Neural cell (in vitro differentiated cells): Measurements from ENCODE around the gene TMEM240. TPM values are rescaled to one million over a fixed set of nuclear protein-coding genes. Genes with fewer than 3 reads are reported as not detected.
"Not testable (repeated sequence)": the region's sequence is repeated elsewhere in the genome, so short reads cannot be mapped to it uniquely, and the experiment has no call there.

Experiments
- H2AFZ ChIP-seq: fragments of 200-600, 300-800 bp; sonication (generic), shearing (Covaris generic); 2 replicates; pipeline ENCODE4 v1.6.0; 2014; ENCODE audit warnings: low read depth, mild to moderate bottlenecking, antibody characterized with exemption, low read length, moderate library complexity
- H3F3A ChIP-seq: fragments of 200-600 bp; shearing (Covaris generic); 2 replicates; pipeline ENCODE4 v1.6.1; 2016; ENCODE audit warnings: mild to moderate bottlenecking, moderate library complexity, mixed read lengths, antibody characterized with exemption, low read length; ENCODE audit not compliant: insufficient read depth, poor library complexity, severe bottlenecking
- H3K27ac ChIP-seq: fragments of 200-600, 300-800 bp; sonication (generic), shearing (Covaris generic); 2 replicates; pipeline ENCODE4 v1.5.1; 2014; ENCODE audit warnings: mild to moderate bottlenecking, low read length, moderate library complexity
- H3K27me3 ChIP-seq: fragments of 300-800, 200-600 bp; sonication (generic), shearing (Covaris generic); 2 replicates; pipeline ENCODE4 v1.6.0; 2014; ENCODE audit warnings: mild to moderate bottlenecking, low read depth, low read length, moderate library complexity; ENCODE audit not compliant: insufficient read depth
- H3K36me3 ChIP-seq: fragments of 300-800, 200-600 bp; sonication (generic), shearing (Covaris generic); 2 replicates; pipeline ENCODE4 v1.5.1; 2014; ENCODE audit warnings: mild to moderate bottlenecking, antibody characterized with exemption, low read length, moderate library complexity; ENCODE audit not compliant: insufficient read depth
- H3K4me2 ChIP-seq: fragments of 300-800, 200-600 bp; sonication (generic), shearing (Covaris generic); 2 replicates; pipeline ENCODE4 v1.6.0; 2014; ENCODE audit warnings: mild to moderate bottlenecking, low read length
- H3K4me3 ChIP-seq: fragments of 300-800, 200-600 bp; sonication (generic), shearing (Covaris generic); 2 replicates; pipeline ENCODE4 v1.5.1; 2014; ENCODE audit warnings: mild to moderate bottlenecking, low read length, moderate library complexity
- H3K79me2 ChIP-seq: fragments of 200-600 bp; shearing (Covaris generic); replicated peaks from 2 replicates; pipeline ENCODE4 v1.6.0; 2014; ENCODE audit warnings: mild to moderate bottlenecking, low read length, moderate library complexity; ENCODE audit not compliant: insufficient read depth
- H3K9ac ChIP-seq: fragments of 300-800, 200-600 bp; sonication (generic), shearing (Covaris generic); 2 replicates; pipeline ENCODE4 v1.6.1; 2016; ENCODE audit warnings: mild to moderate bottlenecking, low read length, mixed read lengths
- H3K9me2 ChIP-seq: fragments of 200-600 bp; shearing (Covaris generic); 2 replicates; pipeline ENCODE4 v1.6.1; 2016; ENCODE audit warnings: mild to moderate bottlenecking, low read length, mixed read lengths; ENCODE audit not compliant: insufficient read depth
- H3K9me3 ChIP-seq: fragments of 200-600, 300-800 bp; sonication (generic), shearing (Covaris generic); 2 replicates; pipeline ENCODE4 v1.6.1; 2016; ENCODE audit warnings: mild to moderate bottlenecking, mixed run types, low read length, moderate library complexity, mixed read lengths
- H4K20me1 ChIP-seq: fragments of 200-600 bp; shearing (Covaris generic); 2 replicates; pipeline ENCODE4 v1.6.1; 2016; ENCODE audit warnings: mild to moderate bottlenecking, mixed run types; ENCODE audit not compliant: insufficient read depth
- EP300 ChIP-seq: fragments of 450-650 bp; conservative IDR thresholded peaks from 2 replicates; pipeline ENCODE4 v1.6.1; 2014; ENCODE audit warnings: antibody characterized with exemption, mild to moderate bottlenecking, moderate library complexity; ENCODE audit not compliant: poor library complexity, severe bottlenecking
- EZH2 ChIP-seq: fragments of 200-600, 300-800 bp; shearing (Covaris generic), sonication (generic); IDR thresholded peaks from 2 replicates; pipeline ENCODE4 v1.6.1; 2014; ENCODE audit warnings: antibody characterized with exemption, low read length, borderline replicate concordance, mild to moderate bottlenecking; ENCODE audit not compliant: insufficient read depth, poor library complexity, severe bottlenecking
- MXI1 ChIP-seq: fragments of 450-650 bp; conservative IDR thresholded peaks from 2 replicates; pipeline ENCODE4 v1.6.1; 2014; ENCODE audit warnings: antibody characterized with exemption, mild to moderate bottlenecking; ENCODE audit not compliant: poor library complexity, severe bottlenecking
- POLR2AphosphoS5 ChIP-seq: IDR thresholded peaks from 2 replicates; pipeline ENCODE4 v1.6.1; 2012
- RAD21 ChIP-seq: fragments of 450-650 bp; conservative IDR thresholded peaks from 2 replicates; pipeline ENCODE4 v1.6.1; 2014; ENCODE audit warnings: antibody characterized with exemption, mild to moderate bottlenecking, moderate library complexity
- SMC3 ChIP-seq: fragments of 450-650 bp; conservative IDR thresholded peaks from 2 replicates; pipeline ENCODE4 v1.6.1; 2014; ENCODE audit warnings: antibody characterized with exemption, mild to moderate bottlenecking, moderate library complexity; ENCODE audit not compliant: poor library complexity
- TAF1 ChIP-seq: IDR thresholded peaks from 2 replicates; pipeline ENCODE4 v1.6.1; 2012; ENCODE audit warnings: low read depth
- polyA plus RNA-seq: library from polyadenylated mRNA; depleted of rRNA; stranded (reverse); fragments of >200 nt; gene quantifications from 2 replicates; pipeline ENCODE4 v1.2.3, GENCODE V29; 2014
- TF ChIP-seq, protein P1 (sequence below): fragments of 450-650 bp; IDR thresholded peaks from 2 replicates; pipeline ENCODE4 v1.5.1; 2014; ENCODE audit warnings: antibody characterized with exemption, mild to moderate bottlenecking, moderate library complexity; ENCODE audit not compliant: poor library complexity, severe bottlenecking
- TF ChIP-seq, protein P2 (sequence below): IDR thresholded peaks from 2 replicates; pipeline ENCODE4 v1.6.1; 2012; ENCODE audit warnings: borderline replicate concordance

TMEM240 gene
- polyA plus RNA-seq, 1 donor from 2014 or later, result 46.7 TPM

DNA sequence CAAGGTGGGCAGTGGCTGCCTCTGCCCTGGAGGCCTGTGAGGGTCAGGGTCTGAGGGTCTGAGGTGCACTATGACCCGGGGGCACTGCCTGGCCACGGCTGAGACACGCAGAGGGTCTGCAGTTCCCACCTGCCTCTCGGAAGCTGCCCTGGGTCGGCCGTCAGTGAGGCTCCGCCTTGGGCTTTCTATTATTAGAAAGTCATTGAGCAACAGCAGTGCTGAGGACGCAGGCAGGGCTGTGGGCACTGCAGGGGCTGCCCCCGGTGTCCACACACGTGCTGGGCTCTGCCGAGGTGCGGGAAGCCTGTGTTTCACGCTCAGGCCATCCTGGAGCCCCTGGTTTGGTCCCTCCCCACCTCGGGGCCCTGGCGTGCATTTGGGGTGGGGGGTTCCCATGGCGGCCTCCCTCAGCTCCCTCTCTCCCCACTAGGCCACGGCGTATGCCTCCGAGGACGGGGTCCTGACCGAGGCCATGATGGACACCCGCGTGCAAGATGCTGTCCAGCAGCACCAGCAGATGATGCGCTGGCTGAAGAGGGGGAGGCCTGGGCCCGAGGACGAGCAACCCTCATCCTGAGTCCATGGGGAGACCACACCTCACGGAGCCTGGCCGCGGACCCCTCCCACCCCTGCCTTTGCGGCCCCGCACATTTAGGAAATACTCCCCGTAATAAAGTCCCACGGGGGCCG, 31.5 kb downstream of the TMEM240 start:
- H3K36me3 ChIP-seq, H3K27me3 ChIP-seq, H2AFZ ChIP-seq, H3K4me3 ChIP-seq, H3F3A ChIP-seq, H4K20me1 ChIP-seq, H3K9me3 ChIP-seq, H3K9ac ChIP-seq, H3K79me2 ChIP-seq, H3K4me2 ChIP-seq, H3K9me2 ChIP-seq, H3K27ac ChIP-seq: not testable (repeated sequence)

DNA sequence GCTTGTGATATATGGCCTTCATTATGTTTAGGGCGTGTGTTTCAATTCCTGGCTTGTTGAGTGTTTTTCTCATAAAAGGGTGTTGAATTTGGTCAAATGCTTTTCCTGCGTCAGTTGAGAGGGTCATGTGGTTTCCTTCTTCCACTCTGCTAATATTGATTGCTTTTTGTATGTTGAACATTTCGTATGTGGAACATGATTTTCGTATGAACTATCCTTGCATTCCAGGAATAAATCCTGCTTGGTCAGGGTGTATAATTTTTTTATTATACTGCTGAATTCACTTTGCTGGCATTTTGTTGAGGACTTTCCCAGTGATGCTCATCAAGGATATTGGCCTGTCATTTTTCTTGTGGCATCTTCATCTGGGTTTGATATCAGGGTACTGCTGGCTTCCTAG, 33.1 kb downstream of the TMEM240 start:
- no peak overlapping the region for H3K27ac ChIP-seq
- TF ChIP-seq SMC3 (no peak), EP300 (no peak), MXI1 (no peak), RAD21 (no peak), EZH2 (no peak), POLR2AphosphoS5 (no peak), TAF1 (no peak)
- TF ChIP-seq, protein P1, sequence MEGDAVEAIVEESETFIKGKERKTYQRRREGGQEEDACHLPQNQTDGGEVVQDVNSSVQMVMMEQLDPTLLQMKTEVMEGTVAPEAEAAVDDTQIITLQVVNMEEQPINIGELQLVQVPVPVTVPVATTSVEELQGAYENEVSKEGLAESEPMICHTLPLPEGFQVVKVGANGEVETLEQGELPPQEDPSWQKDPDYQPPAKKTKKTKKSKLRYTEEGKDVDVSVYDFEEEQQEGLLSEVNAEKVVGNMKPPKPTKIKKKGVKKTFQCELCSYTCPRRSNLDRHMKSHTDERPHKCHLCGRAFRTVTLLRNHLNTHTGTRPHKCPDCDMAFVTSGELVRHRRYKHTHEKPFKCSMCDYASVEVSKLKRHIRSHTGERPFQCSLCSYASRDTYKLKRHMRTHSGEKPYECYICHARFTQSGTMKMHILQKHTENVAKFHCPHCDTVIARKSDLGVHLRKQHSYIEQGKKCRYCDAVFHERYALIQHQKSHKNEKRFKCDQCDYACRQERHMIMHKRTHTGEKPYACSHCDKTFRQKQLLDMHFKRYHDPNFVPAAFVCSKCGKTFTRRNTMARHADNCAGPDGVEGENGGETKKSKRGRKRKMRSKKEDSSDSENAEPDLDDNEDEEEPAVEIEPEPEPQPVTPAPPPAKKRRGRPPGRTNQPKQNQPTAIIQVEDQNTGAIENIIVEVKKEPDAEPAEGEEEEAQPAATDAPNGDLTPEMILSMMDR, result no peak
- TF ChIP-seq, protein P2, sequence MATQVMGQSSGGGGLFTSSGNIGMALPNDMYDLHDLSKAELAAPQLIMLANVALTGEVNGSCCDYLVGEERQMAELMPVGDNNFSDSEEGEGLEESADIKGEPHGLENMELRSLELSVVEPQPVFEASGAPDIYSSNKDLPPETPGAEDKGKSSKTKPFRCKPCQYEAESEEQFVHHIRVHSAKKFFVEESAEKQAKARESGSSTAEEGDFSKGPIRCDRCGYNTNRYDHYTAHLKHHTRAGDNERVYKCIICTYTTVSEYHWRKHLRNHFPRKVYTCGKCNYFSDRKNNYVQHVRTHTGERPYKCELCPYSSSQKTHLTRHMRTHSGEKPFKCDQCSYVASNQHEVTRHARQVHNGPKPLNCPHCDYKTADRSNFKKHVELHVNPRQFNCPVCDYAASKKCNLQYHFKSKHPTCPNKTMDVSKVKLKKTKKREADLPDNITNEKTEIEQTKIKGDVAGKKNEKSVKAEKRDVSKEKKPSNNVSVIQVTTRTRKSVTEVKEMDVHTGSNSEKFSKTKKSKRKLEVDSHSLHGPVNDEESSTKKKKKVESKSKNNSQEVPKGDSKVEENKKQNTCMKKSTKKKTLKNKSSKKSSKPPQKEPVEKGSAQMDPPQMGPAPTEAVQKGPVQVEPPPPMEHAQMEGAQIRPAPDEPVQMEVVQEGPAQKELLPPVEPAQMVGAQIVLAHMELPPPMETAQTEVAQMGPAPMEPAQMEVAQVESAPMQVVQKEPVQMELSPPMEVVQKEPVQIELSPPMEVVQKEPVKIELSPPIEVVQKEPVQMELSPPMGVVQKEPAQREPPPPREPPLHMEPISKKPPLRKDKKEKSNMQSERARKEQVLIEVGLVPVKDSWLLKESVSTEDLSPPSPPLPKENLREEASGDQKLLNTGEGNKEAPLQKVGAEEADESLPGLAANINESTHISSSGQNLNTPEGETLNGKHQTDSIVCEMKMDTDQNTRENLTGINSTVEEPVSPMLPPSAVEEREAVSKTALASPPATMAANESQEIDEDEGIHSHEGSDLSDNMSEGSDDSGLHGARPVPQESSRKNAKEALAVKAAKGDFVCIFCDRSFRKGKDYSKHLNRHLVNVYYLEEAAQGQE, result no peak
- H3K4me3 ChIP-seq, result no peak overlapping the region
- no peaks in the 10 kb centered on the region for H3K9me2 ChIP-seq
- no peaks in the 10 kb centered on the region for H3K27me3 ChIP-seq
- no peaks in the 10 kb centered on the region for H3K36me3 ChIP-seq
- no peak overlapping the region for H3K4me2 ChIP-seq
- no peak overlapping the region for H3K9ac ChIP-seq
- H2AFZ ChIP-seq, result no peak overlapping the region
- no peaks in the 10 kb centered on the region for H4K20me1 ChIP-seq
- no peaks in the 10 kb centered on the region for H3K79me2 ChIP-seq
- no peaks in the 10 kb centered on the region for H3K9me3 ChIP-seq
- no peaks in the 10 kb centered on the region for H3F3A ChIP-seq

- not testable (repeated sequence) for H2AFZ ChIP-seq, H3K79me2 ChIP-seq
Measured at GRCh38 chr1:1505801-1506200, 34.6 kb downstream of the TMEM240 start.

More at GRCh38 chr1:1505801-1506200, 34.6 kb downstream of the TMEM240 start:
- H3F3A ChIP-seq, H3K9ac ChIP-seq, H3K27ac ChIP-seq, H4K20me1 ChIP-seq, H3K27me3 ChIP-seq, H3K9me3 ChIP-seq, H3K9me2 ChIP-seq, H3K4me2 ChIP-seq, H3K36me3 ChIP-seq, H3K4me3 ChIP-seq: not testable (repeated sequence)
